ENCODE data around the gene AANAT.

Gene AANAT

GRCh38 chr17:76492123-76492988 lies 25.0 kb downstream of the AANAT start:
- Histone ChIP-seq H3K36me3 (ENCODE audit: control insufficient read depth, insufficient read depth, low read length) (no peaks in the 10 kb centered on the region), H3K4me1 (ENCODE audit: control insufficient read depth, insufficient read depth, low read length, poor library complexity, severe bottlenecking) (peaks cover 8% of the 10 kb centered on the region), H3K4me3 (ENCODE audit: extremely low read depth, insufficient read depth, low read length, poor library complexity, severe bottlenecking) (no peak overlapping the region), H3K9me3 (ENCODE audit: control insufficient read depth, low read length) (no peaks in the 10 kb centered on the region), H3K27ac (ENCODE audit: low read depth, low read length, severe bottlenecking) (no peak overlapping the region)
- WGBS, 2 experiments (ENCODE audit: insufficient coverage in 2 of 2), result 77 to 93% methylated on average over 5 to 7 of the region's 11 CpGs

- Histone ChIP-seq H3K9me3 (ENCODE audit: control insufficient read depth, low read length) (no peaks in the 10 kb centered on the region), H3K27ac (ENCODE audit: low read depth, low read length, severe bottlenecking) (no peak overlapping the region), H3K4me3 (ENCODE audit: extremely low read depth, insufficient read depth, low read length, poor library complexity, severe bottlenecking) (no peak overlapping the region), H3K4me1 (ENCODE audit: control insufficient read depth, insufficient read depth, low read length, poor library complexity, severe bottlenecking) (peaks cover 14% of the 10 kb centered on the region), H3K36me3 (ENCODE audit: control insufficient read depth, insufficient read depth, low read length) (no peaks in the 10 kb centered on the region)
- 33 to 36% methylated on average over 11 to 13 of the region's 15 CpGs for WGBS, 2 experiments (ENCODE audit: insufficient coverage in 2 of 2)
Measured at GRCh38 chr17:76492989-76493501, 25.6 kb downstream of the AANAT start.

- H3K4me3 ChIP-seq (ENCODE audit: extremely low read depth, insufficient read depth, low read length, poor library complexity, severe bottlenecking), result no peak overlapping the region
- H3K9me3 ChIP-seq (ENCODE audit: control insufficient read depth, low read length), result no peaks in the 10 kb centered on the region
- 79 to 87% methylated on average over 13 to 14 of the region's 21 CpGs for WGBS, 2 experiments (ENCODE audit: insufficient coverage in 2 of 2)
- H3K36me3 ChIP-seq (ENCODE audit: control insufficient read depth, insufficient read depth, low read length), result no peaks in the 10 kb centered on the region
- peaks cover 20% of the 10 kb centered on the region for H3K4me1 ChIP-seq (ENCODE audit: control insufficient read depth, insufficient read depth, low read length, poor library complexity, severe bottlenecking)
- H3K27ac ChIP-seq (ENCODE audit: low read depth, low read length, severe bottlenecking), result no peak overlapping the region
Measured at GRCh38 chr17:76493505-76494167, 26.2 kb downstream of the AANAT start.

- H3K9me3 ChIP-seq (ENCODE audit: control insufficient read depth, low read length), result no peaks in the 10 kb centered on the region
- no peak overlapping the region for H3K4me3 ChIP-seq (ENCODE audit: extremely low read depth, insufficient read depth, low read length, poor library complexity, severe bottlenecking)
- peaks cover 29% of the 10 kb centered on the region for H3K4me1 ChIP-seq (ENCODE audit: control insufficient read depth, insufficient read depth, low read length, poor library complexity, severe bottlenecking)
- no peaks in the 10 kb centered on the region for H3K36me3 ChIP-seq (ENCODE audit: control insufficient read depth, insufficient read depth, low read length)
- 86 to 91% methylated on average over 16 of the region's 16 CpGs for WGBS, 2 experiments (ENCODE audit: insufficient coverage in 2 of 2)
- no peak overlapping the region for H3K27ac ChIP-seq (ENCODE audit: low read depth, low read length, severe bottlenecking)
Measured at GRCh38 chr17:76495663-76496400, 28.4 kb downstream of the AANAT start.

GRCh38 chr17:76496464-76496863 lies 29.1 kb downstream of the AANAT start:
- 94% methylated on average over 4 to 5 of the region's 6 CpGs for WGBS, 2 experiments (ENCODE audit: insufficient coverage in 2 of 2)
- Histone ChIP-seq H3K9me3 (ENCODE audit: control insufficient read depth, low read length) (no peaks in the 10 kb centered on the region), H3K4me3 (ENCODE audit: extremely low read depth, insufficient read depth, low read length, poor library complexity, severe bottlenecking) (no peak overlapping the region), H3K36me3 (ENCODE audit: control insufficient read depth, insufficient read depth, low read length) (no peaks in the 10 kb centered on the region), H3K4me1 (ENCODE audit: control insufficient read depth, insufficient read depth, low read length, poor library complexity, severe bottlenecking) (peaks cover 28% of the 10 kb centered on the region), H3K27ac (ENCODE audit: low read depth, low read length, severe bottlenecking) (no peak overlapping the region)

GRCh38 chr17:76497699-76497978 lies 30.2 kb downstream of the AANAT start:
- 90 to 92% methylated on average over 2 of the region's 2 CpGs for WGBS, 2 experiments (ENCODE audit: insufficient coverage in 2 of 2)
- H3K4me1 ChIP-seq (ENCODE audit: control insufficient read depth, insufficient read depth, low read length, poor library complexity, severe bottlenecking), result peaks cover 28% of the 10 kb centered on the region
- no peaks in the 10 kb centered on the region for H3K9me3 ChIP-seq (ENCODE audit: control insufficient read depth, low read length)
- no peak overlapping the region for H3K4me3 ChIP-seq (ENCODE audit: extremely low read depth, insufficient read depth, low read length, poor library complexity, severe bottlenecking)
- H3K27ac ChIP-seq (ENCODE audit: low read depth, low read length, severe bottlenecking), result no peak overlapping the region
- no peaks in the 10 kb centered on the region for H3K36me3 ChIP-seq (ENCODE audit: control insufficient read depth, insufficient read depth, low read length)

- WGBS, 2 experiments (ENCODE audit: insufficient coverage in 2 of 2), result 44 to 52% methylated on average over 20 to 27 of the region's 31 CpGs
- no peak overlapping the region for H3K27ac ChIP-seq (ENCODE audit: low read depth, low read length, severe bottlenecking)
- H3K4me3 ChIP-seq (ENCODE audit: extremely low read depth, insufficient read depth, low read length, poor library complexity, severe bottlenecking), result no peak overlapping the region
Measured at GRCh38 chr17:76497979-76498875, 30.8 kb downstream of the AANAT start.

GRCh38 chr17:76498876-76499251 lies 31.5 kb downstream of the AANAT start:
- WGBS, 2 experiments (ENCODE audit: insufficient coverage in 2 of 2), result 33 to 100% methylated on average over 1 to 2 of the region's 4 CpGs
- Histone ChIP-seq H3K4me1 (ENCODE audit: control insufficient read depth, insufficient read depth, low read length, poor library complexity, severe bottlenecking) (peaks cover 24% of the 10 kb centered on the region), H3K9me3 (ENCODE audit: control insufficient read depth, low read length) (no peaks in the 10 kb centered on the region), H3K27ac (ENCODE audit: low read depth, low read length, severe bottlenecking) (no peak overlapping the region), H3K4me3 (ENCODE audit: extremely low read depth, insufficient read depth, low read length, poor library complexity, severe bottlenecking) (no peak overlapping the region), H3K36me3 (ENCODE audit: control insufficient read depth, insufficient read depth, low read length) (no peaks in the 10 kb centered on the region)

More at GRCh38 chr17:76497979-76498875, 30.8 kb downstream of the AANAT start:
- H3K4me1 ChIP-seq (ENCODE audit: control insufficient read depth, insufficient read depth, low read length, poor library complexity, severe bottlenecking), result peaks cover 27% of the 10 kb centered on the region
- H3K36me3 ChIP-seq (ENCODE audit: control insufficient read depth, insufficient read depth, low read length), result no peaks in the 10 kb centered on the region
- no peaks in the 10 kb centered on the region for H3K9me3 ChIP-seq (ENCODE audit: control insufficient read depth, low read length)

GRCh38 chr17:76499267-76499667 lies 31.9 kb downstream of the AANAT start:
- Histone ChIP-seq H3K4me1 (ENCODE audit: control insufficient read depth, insufficient read depth, low read length, poor library complexity, severe bottlenecking) (peaks cover 24% of the 10 kb centered on the region), H3K9me3 (ENCODE audit: control insufficient read depth, low read length) (no peaks in the 10 kb centered on the region), H3K4me3 (ENCODE audit: extremely low read depth, insufficient read depth, low read length, poor library complexity, severe bottlenecking) (no peak overlapping the region), H3K36me3 (ENCODE audit: control insufficient read depth, insufficient read depth, low read length) (no peaks in the 10 kb centered on the region), H3K27ac (ENCODE audit: low read depth, low read length, severe bottlenecking) (no peak overlapping the region)
- WGBS, 2 experiments (ENCODE audit: insufficient coverage in 2 of 2), result 86 to 100% methylated on average over 1 to 5 of the region's 5 CpGs
